K562 (cell line): ENCODE data around the gene CHL1. TPM values are rescaled to one million over a fixed set of nuclear protein-coding genes. Genes with fewer than 3 reads are reported as not detected.

Experiments used
- ATAC-seq: fragments of 200-7000 bp; cut with Tn5 transposase; 3 replicates; pipeline ENCODE4 v1.9.1; 2020; ENCODE audit warnings: moderate library complexity
- BruUV-seq: library from RNA; stranded (reverse); fragments of 400-500 nt; replicated peaks from 2 replicates; lab custom pipeline; 2021; lab: Mats Ljungman, UMichigan
- CTCF ChIA-PET: fragments of 300-600 bp; formaldehyde crosslinking; extraction: SDS; loops from one replicate; lab custom pipeline; 2021; ENCODE audit warnings: low intra/inter-chr PET ratio; lab: Yijun Ruan, JAX
- POLR2A ChIA-PET: fragments of 300-600, 350-650 bp; sonication (Branson Sonifier 250); formaldehyde crosslinking; extraction: SDS; loops from one replicate; lab custom pipeline; 2021; ENCODE audit warnings: antibody characterized with exemption, inconsistent platforms; lab: Yijun Ruan, JAX
- DNase-seq, 4 experiments: peaks; one replicate each; pipeline versions ENCODE4 v3.0.0 to v3.0.0-alpha.2; 2011 to 2018; ENCODE audit warnings: low spot score in 3 of 4, mixed read lengths in 3 of 4; ENCODE audit errors: extremely low read depth in 1 of 4
- FAIRE-seq: peaks from 2 replicates; lab custom pipeline; 2011; peaks lifted over from hg19 to GRCh38; lab: Jason Lieb, UNC
- H2AFZ ChIP-seq: 2 replicates; pipeline ENCODE4 v1.6.0; 2011; ENCODE audit warnings: low read depth, low read length, control low read depth, inconsistent platforms
- H3K27ac ChIP-seq: fragments of 200-600 bp; 3 replicates; pipeline ENCODE4 v1.8.0; 2011; ENCODE audit warnings: low read depth, mild to moderate bottlenecking, control low read depth, inconsistent platforms, low read length, moderate library complexity, mixed read lengths; ENCODE audit errors: extremely low read depth
- H3K27me3 ChIP-seq, 2 experiments: fragments of 300-600 bp in 1 of 2; 2 replicates in 1 of 2; 3 replicates in 1 of 2; pipeline versions ENCODE4 v1.6.0 to v1.8.0; 2011; ENCODE audit warnings: inconsistent platforms in 2 of 2, low read length in 2 of 2, mild to moderate bottlenecking in 1 of 2, mixed read lengths in 1 of 2, moderate library complexity in 1 of 2; ENCODE audit not compliant: control insufficient read depth in 2 of 2, insufficient read depth in 2 of 2
- H3K36me3 ChIP-seq: fragments of 300-600 bp; 3 replicates; pipeline ENCODE4 v1.8.0; 2011; ENCODE audit warnings: mild to moderate bottlenecking, low read length, inconsistent platforms; ENCODE audit not compliant: control insufficient read depth, insufficient read depth
- H3K4me1 ChIP-seq, 2 experiments: fragments of 200-600 bp in 1 of 2; replicated peaks in 1 of 2; 2 replicates in 1 of 2; 3 replicates in 1 of 2; pipeline versions ENCODE4 v1.5.1 to v1.8.0; 2011; ENCODE audit warnings: inconsistent platforms in 2 of 2, low read length in 2 of 2, mild to moderate bottlenecking in 1 of 2, mixed read lengths in 1 of 2, moderate library complexity in 1 of 2; ENCODE audit not compliant: control insufficient read depth in 2 of 2, insufficient read depth in 2 of 2
- H3K4me2 ChIP-seq: 2 replicates; pipeline ENCODE4 v1.6.1; 2011; ENCODE audit warnings: low read length, control low read depth, inconsistent platforms, mixed read lengths; ENCODE audit not compliant: insufficient read depth
- H3K4me3 ChIP-seq: fragments of 200-600 bp; sonication (generic), shearing (Covaris generic); 2 replicates; pipeline ENCODE4 v1.5.1; 2016; ENCODE audit warnings: control low read depth, inconsistent platforms
- H3K79me2 ChIP-seq: fragments of 200-600 bp; 3 replicates; pipeline ENCODE4 v1.8.0; 2011; ENCODE audit warnings: low read length, inconsistent platforms; ENCODE audit not compliant: control insufficient read depth, insufficient read depth
- H3K9ac ChIP-seq, 2 experiments: 2 replicates each; pipeline versions ENCODE4 v1.6.0 to v1.6.1; 2011; ENCODE audit warnings: low read depth in 2 of 2, low read length in 2 of 2, control low read depth in 1 of 2, inconsistent platforms in 1 of 2, mild to moderate bottlenecking in 1 of 2, mixed read lengths in 1 of 2; ENCODE audit not compliant: insufficient read depth in 1 of 2
- H3K9me1 ChIP-seq: one replicate; pipeline ENCODE4 v1.6.0; 2011; ENCODE audit warnings: inconsistent platforms, mild to moderate bottlenecking, low read length, moderate library complexity; ENCODE audit not compliant: control insufficient read depth, insufficient read depth
- H3K9me3 ChIP-seq: replicated peaks from 2 replicates; pipeline ENCODE4 v1.5.1; 2011; ENCODE audit warnings: low read depth, low read length, inconsistent platforms; ENCODE audit not compliant: control insufficient read depth, insufficient read depth
- H4K20me1 ChIP-seq: replicated peaks from 2 replicates; pipeline ENCODE4 v1.6.1; 2011; ENCODE audit warnings: low read length, inconsistent platforms, mixed read lengths; ENCODE audit not compliant: control insufficient read depth, insufficient read depth
- BRCA1 ChIP-seq, 2 experiments: fragments of 450-650 bp in 1 of 2; sonication (generic) in 1 of 2; formaldehyde crosslinking in 1 of 2; IDR thresholded peaks; 2 replicates each; pipeline versions ENCODE4 v1.5.0 to v1.6.1; 2017 to 2020; ENCODE audit warnings: mild to moderate bottlenecking in 1 of 2, missing genetic modification reagents in 1 of 2
- C11orf30 ChIP-seq: fragments of 450-650 bp; IDR thresholded peaks from 2 replicates; pipeline ENCODE4 v1.6.1; 2016; ENCODE audit warnings: low read depth, mild to moderate bottlenecking
- DEAF1 ChIP-seq: fragments of 450-650 bp; formaldehyde crosslinking; IDR thresholded peaks from 2 replicates; pipeline ENCODE4 v1.4.0; 2020; ENCODE audit warnings: mild to moderate bottlenecking, moderate library complexity
- HEY1 ChIP-seq: fragments of 250-450 bp; sonication (Bioruptor Pico); IDR thresholded peaks from 2 replicates; pipeline ENCODE4 v1.5.0; 2020; ENCODE audit warnings: mild to moderate bottlenecking, moderate library complexity, borderline replicate concordance
- HNRNPH1 ChIP-seq: fragments of 200-400 bp; formaldehyde crosslinking; optimal IDR thresholded peaks from 2 replicates; pipeline ENCODE3; 2017; ENCODE audit warnings: low read depth, mild to moderate bottlenecking, low read length, moderate library complexity
- KLF10 ChIP-seq: fragments of 250-450 bp; sonication (Bioruptor Pico); IDR thresholded peaks from 2 replicates; pipeline ENCODE4 v1.6.1; 2021; ENCODE audit warnings: matching md5 sums
- RNF219 ChIP-seq: fragments of 250-450 bp; sonication (Bioruptor Pico); IDR thresholded peaks from 2 replicates; pipeline ENCODE4 v1.5.0; 2022; ENCODE audit warnings: mild to moderate bottlenecking
- SAFB2 ChIP-seq: fragments of 200-400 bp; formaldehyde crosslinking; IDR thresholded peaks from 2 replicates; pipeline ENCODE4 v1.6.1; 2018; ENCODE audit warnings: borderline replicate concordance, low read length, low read depth, moderate library complexity; ENCODE audit not compliant: severe bottlenecking
- SMAD2 ChIP-seq: fragments of 150-350 bp; IDR thresholded peaks from 2 replicates; pipeline ENCODE4 v1.6.1; 2014; ENCODE audit warnings: low read depth, mild to moderate bottlenecking, low read length
- SMARCA5 ChIP-seq: fragments of 450-650 bp; IDR thresholded peaks from 2 replicates; pipeline ENCODE4 v1.6.1; 2016
- SMARCB1 ChIP-seq: IDR thresholded peaks from 2 replicates; pipeline ENCODE4 v1.6.1; 2011; ENCODE audit warnings: improper control_type of control experiment, low read depth; ENCODE audit not compliant: insufficient read length
- TFAP4 ChIP-seq: sonication (generic); formaldehyde crosslinking; IDR thresholded peaks from 2 replicates; pipeline ENCODE4 v1.8.0; 2022; ENCODE audit warnings: missing genetic modification reagents, mild to moderate bottlenecking, moderate library complexity, borderline replicate concordance
- ZNF512 ChIP-seq: IDR thresholded peaks from 2 replicates; pipeline ENCODE4 v1.6.1; 2016; ENCODE audit warnings: missing genetic modification characterization, missing compliant biosample characterization
- ZNF75A ChIP-seq: fragments of 450-650 bp; formaldehyde crosslinking; IDR thresholded peaks from 2 replicates; pipeline ENCODE4 v1.4.0; 2020; ENCODE audit warnings: mild to moderate bottlenecking
- ZNF76 ChIP-seq: fragments of 250-450 bp; sonication (Bioruptor Pico); IDR thresholded peaks from 2 replicates; pipeline ENCODE4 v1.4.0; 2020; ENCODE audit warnings: mild to moderate bottlenecking, moderate library complexity, borderline replicate concordance
- WGBS: fragments of 100-300 bp; shearing (Covaris generic); methylation state at CpG from one replicate; pipeline ENCODE4 v1.1.6; 2016; ENCODE audit warnings: low coverage, mixed read lengths; ENCODE audit not compliant: insufficient coverage; ENCODE audit errors: missing lambda C conversion rate; 5-methylcytosine and 5-hydroxymethylcytosine counted together
- in situ Hi-C: fragments of 300-500 bp; cut with MboI; formaldehyde crosslinking; loops from 4 replicates; pipeline ENCODE4 v1.15.0; 2018; ENCODE audit warnings: inconsistent platforms, mixed read lengths
- intact Hi-C: fragments of 100-400 bp; cut with micrococcal nuclease; formaldehyde crosslinking; loops from 2 replicates; pipeline ENCODE4 v1.14.2; 2022
- polyA plus RNA-seq, 8 experiments: library from polyadenylated mRNA; depleted of rRNA in 4 of 8; stranded (reverse) in 5 of 8; unstranded in 3 of 8; fragments of >200 nt; fragmentation: Nextera tagmentation in 2 of 8; fragmentation: Illumina TruSeq in 1 of 8; extraction: Ambion mirVana in 2 of 8; extraction: Trizol in 1 of 8; gene quantifications; 2 replicates each; pipeline versions ENCODE4 v1.2.1 to v1.2.3, GENCODE V29; 2011 to 2014; ENCODE audit warnings: inconsistent platforms in 1 of 8, missing spikeins in 1 of 8
- total RNA-seq, 7 experiments: library from RNA; depleted of rRNA in 6 of 7; stranded (reverse); fragments of >200 nt in 6 of 7; fragmentation: Illumina TruSeq in 2 of 7; extraction: Trizol in 2 of 7; gene quantifications; 2 replicates each; pipeline versions ENCODE4 v1.2.1 to v1.2.3, GENCODE V29; 2011 to 2021; ENCODE audit warnings: low replicate concordance in 1 of 7

Gene CHL1
- total and polyA plus RNA-seq, 9 of the 15 experiments (the other 6 are each of a cell fraction or from before 2014, with no cell fraction given) = 0.02 TPM; not detected in 8

GRCh38 chr3:352599-352998 lies 156.0 kb downstream of the CHL1 start:
- H3K9me1 ChIP-seq = no peaks in the 10 kb centered on the region
- ChIA-PET CTCF (no interaction called here), POLR2A (no interaction called here)
- no peaks in the 10 kb centered on the region for H3K4me1 ChIP-seq
- no peaks in the 10 kb centered on the region for H3K27me3 ChIP-seq
- intact Hi-C loops = no loop called here
- H3K9me3 ChIP-seq = no peaks in the 10 kb centered on the region
- H2AFZ ChIP-seq = no peak overlapping the region
- H3K9ac ChIP-seq = no peak overlapping the region
- no peaks in the 10 kb centered on the region for H4K20me1 ChIP-seq
- no peaks in the 10 kb centered on the region for H3K36me3 ChIP-seq
- no peak overlapping the region for H3K27ac ChIP-seq
- no peak for FAIRE-seq
- no peak for ATAC-seq
- no peak for TF ChIP-seq ZNF512 (tag)
- no peak for TF ChIP-seq SMARCA5
- no peak for TF ChIP-seq SMAD2
- TF ChIP-seq DEAF1 (CRISPR knock-in tag) = no peak
- no peak for TF ChIP-seq ZNF75A (CRISPR knock-in tag)
- no peak for TF ChIP-seq SMARCB1
- TF ChIP-seq HNRNPH1 = no peak
- no peak for TF ChIP-seq BRCA1 (IDR thresholded peaks at IDR 0.05)
- TF ChIP-seq BRCA1 (CRISPR knock-in tag; IDR thresholded peaks at IDR 0.05) = no peak
- no peak for TF ChIP-seq C11orf30
- TF ChIP-seq ZNF76 (CRISPR knock-in tag) = no peak
- no peak for TF ChIP-seq SAFB2
- no peak for TF ChIP-seq KLF10 (CRISPR knock-in tag)
- TF ChIP-seq RNF219 = no peak
- TF ChIP-seq TFAP4 (CRISPR knock-in tag) = no peak
- TF ChIP-seq HEY1 (CRISPR knock-in tag) = no peak
- 0% methylated on average over 1 of the region's 1 CpG for WGBS
- no peak for DNase-seq
- H3K4me3 ChIP-seq = no peak overlapping the region
- no peaks in the 10 kb centered on the region for H3K79me2 ChIP-seq
- in situ Hi-C loops = no loop called here
- H3K4me2 ChIP-seq = no peak overlapping the region
- no TSS peak for BruUV-seq
